NCI-H146 treated with DMSO at 0.1 percent for 48 hours (cell line): ENCODE data around the gene SLCO4A1.

Experiments
- DNase-seq: peaks from one replicate; lab custom pipeline; 2025; ENCODE audit not compliant: unreplicated experiment; lab: John Stamatoyannopoulos, UW

Gene SLCO4A1

DNA sequence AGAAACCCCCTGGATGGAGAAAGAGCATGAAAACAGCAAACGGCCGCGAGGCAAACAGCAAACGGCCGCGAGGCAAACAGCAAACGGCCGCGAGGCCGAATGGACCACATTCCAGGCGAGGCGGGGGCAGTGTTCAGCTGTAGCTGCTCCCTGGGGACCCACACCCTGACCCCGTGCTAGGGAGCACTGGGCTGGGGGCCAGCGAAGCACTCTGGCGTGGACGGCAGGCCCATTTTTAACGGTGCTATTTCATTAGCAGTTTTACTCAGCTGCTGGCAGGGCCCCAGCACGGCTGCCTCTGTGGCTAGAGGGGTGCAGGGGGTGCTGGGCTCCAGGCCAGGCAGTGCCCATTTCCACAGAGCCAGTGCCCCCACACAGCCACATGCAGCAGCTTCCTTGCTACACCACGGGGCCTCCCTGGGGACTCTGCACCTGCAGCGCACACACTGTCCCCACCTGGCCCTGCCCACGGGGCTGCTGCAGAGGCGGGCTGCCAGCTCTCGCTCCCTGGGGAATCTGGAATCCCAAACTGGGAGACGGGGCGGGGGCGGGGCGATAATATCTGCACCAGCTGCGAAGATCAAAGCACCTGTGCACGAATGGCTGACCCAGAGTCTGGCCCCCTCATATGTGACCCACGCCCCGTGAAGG lies 35.6 kb upstream of the SLCO4A1 start:
- DNase-seq: no peak

GRCh38 chr20:62607366-62608217 lies 34.7 kb upstream of the SLCO4A1 start:
- no peak for DNase-seq

GRCh38 chr20:62608218-62608565 lies 34.1 kb upstream of the SLCO4A1 start:
- DNase-seq: no peak

DNA sequence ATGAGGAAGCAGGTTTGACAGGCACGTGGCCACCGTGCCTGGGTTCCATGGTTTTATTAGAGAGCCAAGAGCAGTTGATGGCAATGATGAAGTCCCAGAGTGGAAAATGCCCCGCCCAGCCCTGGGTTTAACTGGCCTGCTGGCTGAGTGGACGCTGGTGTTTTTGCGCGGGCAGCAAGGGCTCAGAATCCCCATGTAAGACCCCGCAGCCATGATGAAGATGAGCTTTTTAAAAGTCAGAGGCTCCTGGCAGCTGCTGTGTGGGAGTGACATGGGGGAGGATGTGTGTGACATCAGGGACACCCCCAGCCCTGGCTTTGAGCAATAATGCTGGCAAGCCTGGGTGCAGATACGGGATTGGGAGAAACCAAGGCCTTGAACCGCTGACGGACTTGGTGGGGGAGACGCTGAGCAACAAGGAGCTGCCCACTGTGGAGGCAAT lies 33.0 kb upstream of the SLCO4A1 start:
- no peak for DNase-seq

DNA sequence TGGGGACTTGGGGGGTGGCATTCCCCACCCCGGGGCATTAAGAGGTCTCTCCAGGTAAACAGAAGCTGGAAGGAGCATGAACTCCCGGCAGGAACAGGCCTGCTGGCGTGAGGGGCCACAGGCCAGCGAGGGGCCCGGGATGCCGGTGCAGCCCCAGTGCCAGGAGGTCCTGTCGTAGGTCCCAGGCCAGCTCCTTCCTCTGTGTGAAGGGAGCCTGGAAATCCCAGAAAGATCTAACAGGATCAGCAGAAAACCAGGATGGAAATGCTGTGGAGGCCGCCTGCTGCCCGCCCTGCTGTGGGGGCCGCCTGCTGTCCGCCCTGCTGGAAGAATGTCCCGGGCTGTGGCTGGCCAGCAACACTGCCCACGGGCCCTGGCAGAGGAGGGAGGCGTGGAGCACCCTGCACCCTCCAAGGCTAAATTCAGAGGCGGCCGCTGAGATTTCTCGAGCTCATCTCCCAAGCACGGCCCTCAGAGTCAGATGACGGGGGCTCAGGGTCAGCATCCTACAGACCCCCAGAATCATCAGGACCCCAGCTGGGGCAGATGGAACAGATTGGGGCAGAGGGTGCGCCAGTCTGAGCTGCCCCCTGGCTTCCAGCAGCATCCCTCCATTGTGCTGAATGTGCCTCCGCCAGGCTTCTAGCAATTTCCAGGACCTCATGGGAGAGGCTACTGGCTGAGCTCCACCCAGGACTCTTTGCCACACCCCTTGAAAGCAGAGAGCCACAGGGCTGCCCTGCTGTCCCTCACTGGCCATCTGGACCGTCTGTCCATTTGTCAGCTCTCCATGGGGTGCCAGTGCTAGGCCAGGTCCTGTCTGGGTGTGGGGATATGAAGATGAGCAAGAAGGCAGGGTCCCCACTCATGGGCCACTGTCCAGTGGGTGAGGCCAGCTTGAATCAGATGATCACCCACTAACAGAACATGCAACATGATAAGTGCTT lies 32.2 kb upstream of the SLCO4A1 start:
- DNase-seq: no peak

GRCh38 chr20:62611012-62611411 lies 31.3 kb upstream of the SLCO4A1 start:
- DNase-seq: no peak

DNA sequence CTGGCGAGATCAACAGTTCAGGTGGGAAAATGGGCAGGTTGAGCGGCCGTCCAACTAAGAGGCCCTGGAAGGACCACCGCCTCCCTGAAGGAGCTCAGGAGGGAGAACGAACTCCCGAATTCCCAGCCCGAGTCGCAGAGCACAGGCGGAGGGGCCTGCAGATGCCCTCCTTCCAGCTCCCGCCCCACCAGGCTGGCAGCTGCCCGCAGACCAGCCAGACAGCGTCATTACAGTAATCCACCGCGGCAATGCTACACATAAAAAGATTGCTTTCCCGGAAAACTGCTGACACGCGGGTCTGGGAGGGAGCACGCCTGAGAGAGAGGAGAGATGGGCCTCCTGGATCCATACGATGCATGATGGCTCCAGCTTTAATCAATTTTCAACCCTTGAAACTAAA lies 30.5 kb upstream of the SLCO4A1 start:
- DNase-seq: no peak

- no peak for DNase-seq
Observed at GRCh38 chr20:62614085-62614960, 28.0 kb upstream of the SLCO4A1 start.

GRCh38 chr20:62614961-62615680 lies 27.2 kb upstream of the SLCO4A1 start:
- no peak for DNase-seq

DNA sequence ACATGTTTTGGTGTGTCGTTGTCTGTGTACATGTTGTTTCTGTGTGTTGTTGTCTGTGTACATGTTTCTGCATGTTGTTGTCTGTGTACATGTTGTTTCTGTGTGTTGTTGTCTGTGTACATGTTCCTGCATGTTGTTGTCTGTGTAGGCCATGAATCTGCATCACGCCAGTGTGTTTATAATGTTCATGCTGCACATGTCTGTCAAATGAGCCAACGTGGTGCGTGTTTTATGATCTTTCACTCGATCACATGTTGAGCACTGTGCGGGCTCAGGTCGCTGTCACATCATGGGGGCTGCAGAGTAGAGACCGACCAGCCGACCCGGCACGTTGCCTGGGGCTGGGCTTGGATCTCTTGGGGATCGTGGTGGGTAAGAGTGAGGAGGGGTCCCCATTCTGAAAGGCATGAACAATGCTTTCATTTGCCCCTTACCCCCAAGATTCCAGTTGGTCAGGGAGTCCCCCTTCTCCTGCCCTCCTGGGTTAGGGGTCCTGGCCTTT lies 26.5 kb upstream of the SLCO4A1 start:
- DNase-seq: no peak

- DNase-seq: peak; percentile 10
Observed at GRCh38 chr20:62616728-62617621, 25.3 kb upstream of the SLCO4A1 start.

DNA sequence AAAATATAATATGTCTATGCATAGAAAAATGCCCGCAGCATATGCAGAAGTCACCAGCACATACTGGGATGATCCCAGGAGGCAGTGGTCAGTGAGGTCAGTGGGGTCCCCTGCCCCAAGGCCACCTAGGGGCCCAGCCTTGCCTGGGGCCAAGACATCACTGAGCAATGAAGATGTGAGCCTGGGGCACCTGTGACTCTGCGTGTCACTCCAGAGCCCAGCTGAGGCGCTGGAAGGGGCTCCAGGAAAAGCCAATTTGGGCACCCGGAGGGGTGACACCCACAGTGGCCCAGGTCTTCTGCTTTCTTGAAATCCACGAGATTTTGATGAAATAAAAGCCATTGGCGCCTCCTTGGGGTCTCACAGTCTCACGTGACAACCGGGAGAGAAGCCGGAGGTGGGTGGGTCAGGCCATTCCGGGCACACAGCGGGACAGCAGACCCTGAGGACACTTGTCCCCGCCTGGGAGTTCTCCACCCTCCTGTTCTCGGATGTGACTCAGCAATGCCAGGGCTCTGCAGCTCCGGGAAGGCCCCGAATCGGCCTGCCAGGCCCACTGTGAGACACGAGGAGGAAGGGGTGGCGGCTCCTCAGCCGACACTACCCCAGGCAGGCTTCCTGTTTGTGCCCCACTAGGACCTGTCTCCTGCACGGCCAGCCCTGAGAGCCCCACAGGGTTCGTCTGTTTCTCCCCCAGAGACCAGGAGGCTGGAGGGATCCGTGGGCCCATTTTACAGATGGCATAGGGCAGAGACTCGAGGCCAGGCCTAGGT lies 24.4 kb upstream of the SLCO4A1 start:
- DNase-seq: no peak

DNA sequence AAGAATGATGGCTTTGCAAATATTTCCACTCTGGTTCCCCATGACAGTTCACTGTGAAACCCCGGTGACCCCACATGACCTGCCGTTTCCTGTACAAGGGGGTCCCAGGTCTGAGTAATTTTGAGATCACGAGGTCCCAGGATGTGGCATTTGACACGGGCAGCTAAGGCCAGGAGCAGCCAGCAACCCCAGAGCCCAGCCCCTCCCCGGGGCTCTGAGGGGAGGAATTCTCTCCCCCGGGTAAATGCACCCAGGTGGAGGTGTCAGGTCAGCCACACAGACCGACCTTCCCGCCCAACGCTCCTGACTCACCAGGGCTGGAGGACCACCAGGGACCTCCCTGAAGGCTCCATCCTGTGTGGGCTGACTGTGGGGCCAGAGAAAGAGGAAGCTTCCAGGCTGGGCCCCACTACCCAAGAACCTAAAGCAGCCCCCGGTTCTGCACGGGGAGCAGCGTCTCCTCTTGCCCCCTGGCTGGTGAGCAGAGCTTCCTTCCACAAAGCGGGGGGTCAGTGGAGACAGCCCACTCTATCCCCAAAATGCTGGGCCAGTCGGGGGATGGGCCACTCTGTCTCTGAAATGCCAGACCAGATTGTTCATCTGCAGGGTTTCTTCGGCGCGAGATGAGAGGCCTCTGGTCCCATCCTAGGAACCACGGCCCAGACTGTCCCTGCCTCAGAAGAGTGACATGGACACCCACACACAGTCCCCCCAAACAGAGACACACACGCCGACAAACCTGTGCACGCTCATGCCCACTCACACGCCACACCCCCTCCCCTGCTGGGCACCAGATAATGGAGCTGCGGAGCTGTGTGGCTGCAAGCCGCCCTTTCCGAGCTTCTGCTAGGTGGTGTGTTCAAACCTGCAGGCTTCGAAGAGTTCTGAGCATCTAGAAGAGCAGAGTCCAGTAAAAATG lies 23.4 kb upstream of the SLCO4A1 start:
- DNase-seq: no peak

DNA sequence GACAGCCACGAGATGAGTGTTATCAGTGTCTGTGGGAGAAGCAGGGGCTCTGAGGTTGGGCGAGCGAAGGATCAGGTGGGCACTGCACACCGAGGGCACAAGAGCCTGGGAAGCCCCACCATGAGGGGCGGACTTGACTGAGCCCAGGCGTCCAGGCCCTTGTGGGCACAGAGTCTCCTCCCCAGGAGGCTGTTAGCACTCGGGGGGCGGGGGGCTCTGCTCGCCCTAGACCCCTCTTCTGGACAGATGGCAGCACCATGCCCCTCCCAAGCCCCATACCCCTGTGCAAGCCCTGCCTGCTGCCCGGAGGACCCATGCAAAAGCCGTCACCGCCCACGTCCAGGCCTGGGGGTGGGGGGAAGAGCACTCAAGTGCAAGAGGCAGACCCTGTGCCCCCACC lies 21.7 kb upstream of the SLCO4A1 start:
- no peak for DNase-seq

- DNase-seq: no peak
Observed at GRCh38 chr20:62621251-62622110, 20.8 kb upstream of the SLCO4A1 start.
